Upper lobe of left lung (tissue), 6 donors: ENCODE data around the gene KIR3DL1. TPM values are rescaled to one million over a fixed set of nuclear protein-coding genes. Genes with fewer than 3 reads are reported as not detected.

ENCODE experiments used
- ATAC-seq, 2 donors: fragments of 200-7000 bp; cut with Tn5 transposase; one replicate each; pipeline ENCODE4 v1.9.1; 2022; ENCODE audit warnings: mild to moderate bottlenecking in 2 of 2, moderate library complexity in 2 of 2; ENCODE audit not compliant: low FRiP score in 2 of 2
- DNase-seq, 2 donors: peaks; one replicate each; pipeline ENCODE4 v3.0.0-alpha.2; 2019 to 2020
- H3K27ac ChIP-seq, 4 donors: fragments of 200-600 bp; sonication (generic); one replicate each; pipeline ENCODE4 v1.5.1; 2016 to 2019
- H3K27me3 ChIP-seq, 4 donors: fragments of 200-600 bp; sonication (generic); one replicate each; pipeline ENCODE4 v1.5.1; 2017 to 2019
- H3K36me3 ChIP-seq, 4 donors: fragments of 200-600 bp; sonication (generic); one replicate each; pipeline ENCODE4 v1.5.1; 2016 to 2019
- H3K4me1 ChIP-seq, 4 donors: fragments of 200-600 bp; sonication (generic); one replicate each; pipeline ENCODE4 v1.5.1; 2018 to 2019
- H3K4me3 ChIP-seq, 4 donors: fragments of 200-600 bp; sonication (generic); one replicate each; pipeline ENCODE4 v1.5.1; 2017 to 2019; ENCODE audit warnings: mild to moderate bottlenecking in 2 of 4, moderate library complexity in 1 of 4
- H3K9me3 ChIP-seq, 4 donors: fragments of 200-600 bp; sonication (generic); one replicate each; pipeline ENCODE4 v1.5.1; 2018 to 2019
- EP300 ChIP-seq, 4 donors: sonication (generic); formaldehyde crosslinking; IDR thresholded peaks; one replicate each; pipeline ENCODE4 v1.5.1; 2017; ENCODE audit warnings: antibody characterized with exemption in 4 of 4, control low read depth in 2 of 4
- POLR2A ChIP-seq, 4 donors: fragments of 450-650 bp; IDR thresholded peaks; one replicate each; pipeline ENCODE4 v1.5.1; 2016 to 2017; ENCODE audit warnings: antibody characterized with exemption in 4 of 4, mild to moderate bottlenecking in 2 of 4
- POLR2AphosphoS5 ChIP-seq, 2 donors: sonication (generic); formaldehyde crosslinking; IDR thresholded peaks; one replicate each; pipeline ENCODE4 v1.5.1; 2017; ENCODE audit warnings: antibody characterized with exemption in 2 of 2
- whole genome bisulfite sequencing, 2 donors: methylation state at CpG; one replicate each; pipeline ENCODE4 v1.1.5; 2017 to 2018; 5-methylcytosine and 5-hydroxymethylcytosine counted together
- total RNA-seq, 6 donors: library from RNA; depleted of rRNA in 4 of 6; stranded (reverse); fragments of >200 nt in 4 of 6; gene quantifications; one replicate each; pipeline versions ENCODE4 v1.1.0 to v1.2.1, GENCODE V29; 2016 to 2021
- TF ChIP-seq, protein P1 (sequence below), 6 experiments: fragments of 450-650 bp in 4 of 6; fragments of 200-600 bp in 2 of 6; sonication (generic) in 2 of 6; IDR thresholded peaks; one replicate each; pipeline ENCODE4 v1.5.1; 2016 to 2019; ENCODE audit warnings: antibody characterized with exemption in 6 of 6
- donor health status: DM: no; HTN: no; CAD: no; lungs with moderate emphysema.
- donor health status: DM: no; HTN: yes; CAD: no; lungs with severe emphysema.

Gene KIR3DL1
- total RNA-seq, 6 donors from 2014 or later: 0.15 to 0.88 (median 0.20) TPM; not detected in 3

- Histone ChIP-seq H3K4me1 (peaks cover 0 to 5% (median 0%) of the 10 kb centered on the region in 4 donors), H3K27ac (no peak overlapping the region), H3K4me3 (no peak overlapping the region), H3K27me3 (no peaks in the 10 kb centered on the region), H3K36me3 (no peaks in the 10 kb centered on the region), H3K9me3 (no peaks in the 10 kb centered on the region)
- no peak for DNase-seq
- 77 to 80% methylated on average over 1 to 5 of the region's 5 CpGs for WGBS, 2 donors
- TF ChIP-seq POLR2A (IDR thresholded peaks at IDR 0.05): no peak
- TF ChIP-seq POLR2AphosphoS5 (IDR thresholded peaks at IDR 0.05): no peak
- TF ChIP-seq, protein P1, sequence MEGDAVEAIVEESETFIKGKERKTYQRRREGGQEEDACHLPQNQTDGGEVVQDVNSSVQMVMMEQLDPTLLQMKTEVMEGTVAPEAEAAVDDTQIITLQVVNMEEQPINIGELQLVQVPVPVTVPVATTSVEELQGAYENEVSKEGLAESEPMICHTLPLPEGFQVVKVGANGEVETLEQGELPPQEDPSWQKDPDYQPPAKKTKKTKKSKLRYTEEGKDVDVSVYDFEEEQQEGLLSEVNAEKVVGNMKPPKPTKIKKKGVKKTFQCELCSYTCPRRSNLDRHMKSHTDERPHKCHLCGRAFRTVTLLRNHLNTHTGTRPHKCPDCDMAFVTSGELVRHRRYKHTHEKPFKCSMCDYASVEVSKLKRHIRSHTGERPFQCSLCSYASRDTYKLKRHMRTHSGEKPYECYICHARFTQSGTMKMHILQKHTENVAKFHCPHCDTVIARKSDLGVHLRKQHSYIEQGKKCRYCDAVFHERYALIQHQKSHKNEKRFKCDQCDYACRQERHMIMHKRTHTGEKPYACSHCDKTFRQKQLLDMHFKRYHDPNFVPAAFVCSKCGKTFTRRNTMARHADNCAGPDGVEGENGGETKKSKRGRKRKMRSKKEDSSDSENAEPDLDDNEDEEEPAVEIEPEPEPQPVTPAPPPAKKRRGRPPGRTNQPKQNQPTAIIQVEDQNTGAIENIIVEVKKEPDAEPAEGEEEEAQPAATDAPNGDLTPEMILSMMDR (IDR thresholded peaks at IDR 0.05): no peak
- TF ChIP-seq EP300 (IDR thresholded peaks at IDR 0.05): no peak
- ATAC-seq: no peak
Observed at GRCh38 chr19:54790711-54791110, 25.6 kb upstream of the KIR3DL1 start.

DNA sequence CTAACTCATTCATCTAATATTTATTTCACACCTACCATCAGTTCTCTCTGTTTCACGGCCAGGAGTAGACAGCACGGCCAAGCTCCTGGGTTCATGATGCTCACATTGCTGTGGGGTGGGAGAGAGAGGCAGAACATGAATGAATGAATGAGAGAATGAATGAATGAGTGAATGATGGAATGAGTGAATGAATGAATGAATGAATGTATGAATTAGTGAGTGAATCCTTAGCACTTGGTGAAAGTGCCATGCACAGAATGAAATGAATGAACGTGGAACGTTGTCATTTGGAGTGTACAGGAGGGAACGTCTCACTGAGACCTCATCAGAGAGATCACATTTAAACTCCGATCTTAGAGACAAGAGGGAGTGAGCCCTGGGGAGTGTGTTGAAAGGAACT lies 24.8 kb upstream of the KIR3DL1 start:
- Histone ChIP-seq H3K4me3 (no peak overlapping the region), H3K36me3 (no peaks in the 10 kb centered on the region), H3K27ac (no peak overlapping the region), H3K27me3 (no peaks in the 10 kb centered on the region), H3K4me1 (peaks cover 0 to 5% (median 0%) of the 10 kb centered on the region in 4 donors), H3K9me3 (no peaks in the 10 kb centered on the region)
- ATAC-seq (no peak), DNase-seq (no peak)
- WGBS, 2 donors: 75 to 86% methylated on average over 6 of the region's 6 CpGs
- no peak for TF ChIP-seq POLR2AphosphoS5 (IDR thresholded peaks at IDR 0.05)
- no peak for TF ChIP-seq POLR2A (IDR thresholded peaks at IDR 0.05)
- TF ChIP-seq, protein P1 (IDR thresholded peaks at IDR 0.05): no peak
- TF ChIP-seq EP300 (IDR thresholded peaks at IDR 0.05): no peak

- no peak for TF ChIP-seq POLR2A (IDR thresholded peaks at IDR 0.05)
Observed at GRCh38 chr19:54792814-54793213, 23.5 kb upstream of the KIR3DL1 start.

DNA sequence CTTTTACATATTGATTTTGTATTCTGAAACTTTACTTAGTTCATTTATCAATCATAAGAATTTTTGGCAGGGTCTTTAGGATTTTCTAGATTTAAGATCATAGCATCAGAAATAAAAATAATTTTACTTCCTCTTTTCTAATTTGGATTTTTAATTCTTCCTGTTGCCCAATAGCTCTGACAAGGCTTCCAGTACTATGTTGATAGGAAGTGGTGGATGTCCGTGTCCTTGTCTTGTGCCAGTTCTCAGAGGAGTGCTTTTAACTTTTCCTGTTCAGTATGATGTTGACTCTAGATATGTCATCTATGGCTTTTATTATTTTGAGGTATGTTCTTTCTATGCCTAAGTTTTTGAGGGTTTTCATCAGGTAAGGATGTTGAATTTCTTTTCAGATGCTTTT lies 20.5 kb upstream of the KIR3DL1 start:
- no peaks in the 10 kb centered on the region for H3K36me3 ChIP-seq
- H3K27me3 ChIP-seq: no peaks in the 10 kb centered on the region
- no peak overlapping the region for H3K4me3 ChIP-seq
- TF ChIP-seq POLR2A (IDR thresholded peaks at IDR 0.05): no peak
- no peak for TF ChIP-seq POLR2AphosphoS5 (IDR thresholded peaks at IDR 0.05)
- TF ChIP-seq EP300 (IDR thresholded peaks at IDR 0.05): no peak
- TF ChIP-seq, protein P1 (IDR thresholded peaks at IDR 0.05): no peak
- peak overlapping the region in 1 of 4 donors; percentile 11 for H3K27ac ChIP-seq
- H3K9me3 ChIP-seq: no peaks in the 10 kb centered on the region
- no peak for DNase-seq
- ATAC-seq: no peak
- WGBS, 2 donors: 36% methylated on average over 1 of the region's 1 CpG
- peaks cover 0 to 5% (median 0%) of the 10 kb centered on the region in 4 donors for H3K4me1 ChIP-seq

More at GRCh38 chr19:54792814-54793213, 23.5 kb upstream of the KIR3DL1 start:
- Histone ChIP-seq H3K9me3 (no peaks in the 10 kb centered on the region), H3K27me3 (no peaks in the 10 kb centered on the region), H3K4me1 (peaks cover 0 to 5% (median 0%) of the 10 kb centered on the region in 4 donors), H3K36me3 (no peaks in the 10 kb centered on the region), H3K4me3 (peak overlapping the region in 3 of 4 donors; percentile 11 to 38 (median 25)), H3K27ac (peak overlapping the region in 2 of 4 donors; percentile 34 to 46)
- ATAC-seq (peak in 1 of 2 donors; percentile 42), DNase-seq (no peak)
- 22 to 29% methylated on average over 8 of the region's 8 CpGs for WGBS, 2 donors

DNA sequence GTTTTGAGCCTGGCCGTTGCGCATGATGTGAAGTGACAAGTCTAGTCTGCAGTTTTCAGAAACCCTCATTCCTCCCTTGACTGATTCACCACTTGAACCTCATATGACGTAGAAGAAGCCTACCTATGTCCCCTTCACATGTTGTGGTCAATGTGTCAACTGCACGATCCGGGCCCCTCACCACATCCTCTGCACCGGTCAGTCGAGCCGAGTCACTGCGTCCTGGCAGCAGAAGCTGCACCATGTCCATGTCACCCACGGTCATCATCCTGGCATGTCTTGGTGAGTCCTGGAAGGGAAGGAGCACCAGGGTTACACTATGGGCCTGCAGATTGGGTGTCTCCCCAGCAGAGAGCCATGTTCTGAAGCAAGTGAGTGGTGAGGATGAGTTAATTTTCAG lies 12.9 kb upstream of the KIR3DL1 start, which contains the start of gene KIR2DL4:
KIR2DL4 (plus strand) TSS at position 201 of the 400 bp plus-strand sequence; CDS start at position 243, 42 bp downstream.
- no peaks in the 10 kb centered on the region for H3K9me3 ChIP-seq
- no peaks in the 10 kb centered on the region for H3K27me3 ChIP-seq
- DNase-seq (peak in 1 of 2 donors; percentile 40), ATAC-seq (peak in 1 of 2 donors; percentile 46)
- no peak within 1 kb of the TSS for H3K4me3 ChIP-seq
- no peaks in the 10 kb centered on the region for H3K4me1 ChIP-seq
- TF ChIP-seq, protein P1 (IDR thresholded peaks at IDR 0.05): no peak
- TF ChIP-seq POLR2A (IDR thresholded peaks at IDR 0.05) (no peak), POLR2AphosphoS5 (IDR thresholded peaks at IDR 0.05) (no peak), EP300 (IDR thresholded peaks at IDR 0.05) (no peak)
- no peaks in the 10 kb centered on the region for H3K36me3 ChIP-seq
- WGBS, 2 donors: 54 to 89% methylated on average over 5 to 10 of the region's 10 CpGs
- no peak within 1 kb of the TSS for H3K27ac ChIP-seq
